HepG2 (cell line): ENCODE results near the gene SEC11A. TPM values are rescaled to one million over a fixed set of nuclear protein-coding genes. Genes with fewer than 3 reads are reported as not detected.
A peak's percentile ranks its signal among the peaks of the same experiment; 100 is the strongest.

Experiments used
- AHDC1 ChIP-seq: sonication (generic); formaldehyde crosslinking; IDR thresholded peaks from 2 replicates; pipeline ENCODE4 v1.5.1; 2020; ENCODE audit warnings: mild to moderate bottlenecking, missing genetic modification reagents, borderline replicate concordance
- CREBL2 ChIP-seq: sonication (generic); formaldehyde crosslinking; IDR thresholded peaks from 2 replicates; pipeline ENCODE4 v1.8.1; 2023; ENCODE audit warnings: missing genetic modification reagents, mild to moderate bottlenecking, borderline replicate concordance
- CREM ChIP-seq, 2 experiments: sonication (generic) in 1 of 2; formaldehyde crosslinking in 1 of 2; IDR thresholded peaks; 2 replicates each; pipeline versions ENCODE4 v1.4.0 to v1.6.1; 2016 to 2020; ENCODE audit warnings: antibody characterized with exemption in 1 of 2, mild to moderate bottlenecking in 1 of 2, missing genetic modification reagents in 1 of 2
- HINFP ChIP-seq: sonication (generic); formaldehyde crosslinking; IDR thresholded peaks from 2 replicates; pipeline ENCODE4 v1.4.0; 2020; ENCODE audit warnings: low read depth, mild to moderate bottlenecking, missing genetic modification reagents
- IKZF5 ChIP-seq: IDR thresholded peaks from 2 replicates; pipeline ENCODE4 v1.6.1; 2018; ENCODE audit warnings: missing genetic modification reagents, mild to moderate bottlenecking, missing compliant biosample characterization
- KMT2A ChIP-seq: sonication (generic); formaldehyde crosslinking; IDR thresholded peaks from 2 replicates; pipeline ENCODE4 v1.4.0; 2020; ENCODE audit warnings: missing genetic modification reagents
- MTERF4 ChIP-seq: sonication (generic); formaldehyde crosslinking; IDR thresholded peaks from 2 replicates; pipeline ENCODE4 v1.8.0; 2023; ENCODE audit warnings: mild to moderate bottlenecking, missing genetic modification reagents
- NRL ChIP-seq: sonication (generic); formaldehyde crosslinking; IDR thresholded peaks from 2 replicates; pipeline ENCODE4 v1.5.0; 2020; ENCODE audit warnings: missing genetic modification reagents, mild to moderate bottlenecking, moderate library complexity, borderline replicate concordance
- PBX2 ChIP-seq: IDR thresholded peaks from 2 replicates; pipeline ENCODE4 v1.6.1; 2016; ENCODE audit warnings: control low read depth
- ZNF572 ChIP-seq: sonication (generic); formaldehyde crosslinking; IDR thresholded peaks from 2 replicates; pipeline ENCODE4 v1.5.1; 2020; ENCODE audit warnings: mild to moderate bottlenecking, missing genetic modification reagents
- ZNF784 ChIP-seq: sonication (generic); formaldehyde crosslinking; IDR thresholded peaks from 2 replicates; pipeline ENCODE4 v1.5.1; 2020; ENCODE audit warnings: missing genetic modification reagents, mild to moderate bottlenecking, borderline replicate concordance
- ZSCAN22 ChIP-seq: sonication (generic); formaldehyde crosslinking; IDR thresholded peaks from 2 replicates; pipeline ENCODE4 v1.4.0; 2020; ENCODE audit warnings: mild to moderate bottlenecking, missing genetic modification reagents
- polyA plus RNA-seq, 8 experiments: library from polyadenylated mRNA; depleted of rRNA in 3 of 8; stranded (reverse) in 7 of 8; unstranded in 1 of 8; fragments of >200 nt; fragmentation: Illumina TruSeq in 4 of 8; extraction: Trizol in 4 of 8; gene quantifications; 2 replicates each; pipeline versions ENCODE4 v1.2.1 to v1.2.3, GENCODE V29; 2011 to 2016; ENCODE audit warnings: low read depth in 4 of 8, missing spikeins in 1 of 8, mixed read lengths in 1 of 8; ENCODE audit not compliant: insufficient read depth in 1 of 8
- total RNA-seq, 5 experiments: library from RNA; depleted of rRNA; stranded (reverse); fragments of >200 nt; fragmentation: Illumina TruSeq; extraction: Trizol; gene quantifications; 2 replicates each; pipeline ENCODE4 v1.2.3, GENCODE V29; 2016; ENCODE audit warnings: low read depth in 1 of 5

Gene SEC11A
- total and polyA plus RNA-seq, 2 of the 13 experiments (the other 11 are each of a cell fraction or from before 2014, with no cell fraction given): 141 to 230 TPM

- TF ChIP-seq IKZF5 (CRISPR knock-in tag) (no peak), MTERF4 (CRISPR knock-in tag) (no peak), KMT2A (CRISPR knock-in tag) (no peak), CREBL2 (CRISPR knock-in tag) (no peak), ZNF784 (CRISPR knock-in tag) (0 out of 2 replicates have a peak, but pooled peaks have one; percentile 3), PBX2 (CRISPR knock-in tag) (no peak), ZNF572 (no peak), NRL (0 out of 2 replicates have a peak, but pooled peaks have one; percentile 13), AHDC1 (CRISPR knock-in tag) (peak; percentile 43; the same call in 1 of the 2 replicates), CREM (IDR thresholded peaks at IDR 0.05) (no peak), CREM (CRISPR knock-in tag; IDR thresholded peaks at IDR 0.05) (no peak), HINFP (CRISPR knock-in tag) (no peak), ZSCAN22 (CRISPR knock-in tag) (no peak)
Observed at GRCh38 chr15:84715441-84716035, 401 bp downstream of the SEC11A start (continued).
